Measurements from ENCODE around the gene INHA.

INHA gene

DNA sequence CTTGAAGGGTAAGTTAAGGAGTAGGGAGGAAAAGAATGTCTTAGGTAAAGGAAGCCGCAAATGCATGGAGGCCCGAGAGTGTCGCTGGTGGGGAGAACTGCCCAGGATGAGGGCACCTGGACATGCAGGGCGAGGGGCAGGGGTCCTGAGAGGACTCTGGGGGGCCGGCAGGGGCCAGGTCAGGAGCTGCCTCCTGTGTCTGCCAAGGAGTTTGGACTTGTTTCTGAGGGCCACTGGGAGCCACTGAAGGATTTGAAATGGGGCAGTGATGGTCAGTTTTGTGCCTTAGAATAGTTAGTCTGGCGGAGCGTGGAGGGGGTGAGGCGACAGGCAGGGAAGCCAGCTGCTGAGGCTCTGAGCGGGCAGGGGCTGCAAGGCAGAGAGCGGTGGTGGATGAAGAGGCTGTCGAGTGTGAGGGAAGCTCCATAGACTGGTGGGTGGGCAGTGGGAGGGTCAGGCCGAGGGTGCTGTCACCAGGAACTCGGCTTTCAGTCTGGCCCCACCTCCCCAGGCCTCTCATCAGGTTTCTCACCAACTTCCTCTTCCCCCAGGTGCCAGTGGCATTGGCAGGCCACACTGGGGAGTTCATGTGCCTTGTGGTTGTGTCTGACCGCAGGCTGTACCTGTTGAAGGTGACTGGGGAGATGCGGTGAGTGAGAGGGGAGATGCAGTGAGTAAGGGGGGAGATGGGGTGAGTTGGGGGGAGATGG is 40.6 kb downstream of the INHA start:
- H3K9me3 Mint-ChIP-seq = no peaks in the 10 kb centered on the region
- H3K36me3 Mint-ChIP-seq = peaks cover 19% of the 10 kb centered on the region
- H3K4me3 Mint-ChIP-seq = no peak overlapping the region
- DNase-seq = peak; percentile 48
- H3K27ac Mint-ChIP-seq = peak overlapping the region; percentile 38
- H3K27me3 Mint-ChIP-seq = no peaks in the 10 kb centered on the region
- CTCF ChIA-PET = interaction anchor here (1.0 kb wide), 1 partner anchor 52 kb away, joined by 3 read pairs; no protein-coding TSS in a partner anchor
- peaks cover 13% of the 10 kb centered on the region for H3K4me1 Mint-ChIP-seq

DNA sequence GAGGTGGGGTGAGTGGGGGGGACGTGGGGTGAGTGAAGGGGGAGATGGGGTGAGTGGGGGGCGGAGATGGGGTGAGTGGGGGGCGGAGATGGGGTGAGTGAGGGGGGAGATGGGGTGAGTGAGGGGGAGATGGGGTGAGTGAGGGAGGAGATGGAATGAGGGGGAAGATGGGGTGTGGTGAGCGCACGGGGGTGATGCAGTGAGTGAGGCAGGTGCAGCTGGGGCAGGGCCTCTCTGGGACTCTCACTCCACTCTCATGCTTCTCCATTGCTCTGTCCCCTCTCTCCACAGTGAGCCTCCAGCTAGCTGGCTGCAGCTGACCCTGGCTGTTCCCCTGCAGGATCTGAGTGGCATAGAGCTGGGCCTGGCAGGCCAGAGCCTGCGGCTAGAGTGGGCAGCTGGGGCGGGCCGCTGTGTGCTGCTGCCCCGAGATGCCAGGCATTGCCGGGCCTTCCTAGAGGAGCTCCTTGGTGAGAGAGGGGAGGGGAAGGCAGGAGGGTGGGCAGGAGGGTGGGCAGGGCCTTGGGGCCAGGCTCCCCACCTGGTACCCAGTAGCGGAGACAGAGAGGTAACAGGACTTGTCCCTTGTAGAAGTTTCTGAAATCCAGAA is 41.5 kb downstream of the INHA start:
- no peak overlapping the region for H3K4me3 Mint-ChIP-seq
- CTCF ChIA-PET = interaction anchor here (1.0 kb wide), 1 partner anchor 53 kb away, joined by 3 read pairs; no protein-coding TSS in a partner anchor
- H3K4me1 Mint-ChIP-seq = peaks cover 13% of the 10 kb centered on the region
- H3K27me3 Mint-ChIP-seq = no peaks in the 10 kb centered on the region
- H3K36me3 Mint-ChIP-seq = peaks cover 19% of the 10 kb centered on the region
- H3K9me3 Mint-ChIP-seq = no peaks in the 10 kb centered on the region
- DNase-seq = no peak
- H3K27ac Mint-ChIP-seq = no peak overlapping the region

DNA sequence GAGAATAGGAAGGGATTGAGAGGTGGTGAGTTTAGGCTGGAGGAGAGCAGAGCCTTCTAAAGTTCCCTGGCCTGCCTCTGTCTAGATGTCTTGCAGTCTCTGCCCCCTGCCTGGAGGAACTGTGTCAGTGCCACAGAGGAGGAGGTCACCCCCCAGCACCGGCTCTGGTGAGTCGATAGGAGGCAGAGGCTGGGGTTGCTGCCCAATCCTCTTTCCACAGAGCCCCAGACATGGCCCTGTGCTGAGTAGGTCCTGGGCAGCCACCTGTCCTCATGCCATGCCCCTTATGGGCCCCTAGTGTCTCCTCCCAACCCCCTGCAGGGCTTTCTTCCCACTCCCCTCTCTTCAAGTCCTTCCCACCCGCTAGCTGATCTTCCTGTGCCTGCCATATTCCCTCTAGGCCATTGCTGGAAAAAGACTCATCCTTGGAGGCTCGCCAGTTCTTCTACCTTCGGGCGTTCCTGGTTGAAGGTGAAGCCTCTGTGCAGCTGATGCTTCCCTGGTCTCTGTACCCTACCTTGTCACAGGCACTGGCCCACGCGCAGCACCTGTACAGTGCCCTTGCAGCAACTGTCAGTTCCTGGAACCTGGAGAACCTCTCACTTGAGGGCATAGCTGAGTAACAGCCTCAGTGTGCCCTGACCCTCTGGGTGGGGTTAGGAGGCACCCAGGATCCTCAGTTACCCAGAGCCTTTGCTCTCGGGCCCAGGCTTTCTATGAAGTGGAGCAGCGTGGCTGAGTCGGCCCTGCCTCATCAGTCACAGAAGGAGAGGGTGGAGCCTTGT is 42.2 kb downstream of the INHA start:
- Mint-ChIP-seq H3K4me3 (no peak overlapping the region), H3K9me3 (no peaks in the 10 kb centered on the region), H3K27me3 (peaks cover 4% of the 10 kb centered on the region), H3K27ac (no peak overlapping the region), H3K4me1 (peaks cover 13% of the 10 kb centered on the region), H3K36me3 (peaks cover 18% of the 10 kb centered on the region)
- no peak for DNase-seq
- CTCF ChIA-PET = no interaction called here

DNA sequence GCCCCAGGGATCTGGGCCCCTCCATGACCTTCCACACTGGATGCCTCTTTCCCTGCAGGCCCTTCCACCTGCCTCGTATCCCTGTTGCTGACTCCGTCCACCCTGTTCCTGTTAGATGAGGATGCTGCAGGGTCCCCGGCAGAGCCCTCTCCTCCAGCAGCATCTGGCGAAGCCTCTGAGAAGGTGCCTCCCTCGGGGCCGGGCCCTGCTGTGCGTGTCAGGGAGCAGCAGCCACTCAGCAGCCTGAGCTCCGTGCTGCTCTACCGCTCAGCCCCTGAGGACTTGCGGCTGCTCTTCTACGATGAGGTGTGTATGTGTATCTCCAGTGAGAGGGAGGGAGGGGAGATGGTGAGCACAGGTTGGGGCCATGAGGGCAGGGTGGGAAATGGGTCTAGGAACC is 42.9 kb downstream of the INHA start:
- DNase-seq = no peak
- CTCF ChIA-PET = interaction anchor here (0.6 kb wide), 1 partner anchor 72 kb away, joined by 3 read pairs; no protein-coding TSS in a partner anchor
- Mint-ChIP-seq H3K9me3 (no peaks in the 10 kb centered on the region), H3K27ac (no peak overlapping the region), H3K4me1 (peaks cover 13% of the 10 kb centered on the region), H3K36me3 (peaks cover 18% of the 10 kb centered on the region), H3K27me3 (peaks cover 4% of the 10 kb centered on the region), H3K4me3 (no peak overlapping the region)

DNA sequence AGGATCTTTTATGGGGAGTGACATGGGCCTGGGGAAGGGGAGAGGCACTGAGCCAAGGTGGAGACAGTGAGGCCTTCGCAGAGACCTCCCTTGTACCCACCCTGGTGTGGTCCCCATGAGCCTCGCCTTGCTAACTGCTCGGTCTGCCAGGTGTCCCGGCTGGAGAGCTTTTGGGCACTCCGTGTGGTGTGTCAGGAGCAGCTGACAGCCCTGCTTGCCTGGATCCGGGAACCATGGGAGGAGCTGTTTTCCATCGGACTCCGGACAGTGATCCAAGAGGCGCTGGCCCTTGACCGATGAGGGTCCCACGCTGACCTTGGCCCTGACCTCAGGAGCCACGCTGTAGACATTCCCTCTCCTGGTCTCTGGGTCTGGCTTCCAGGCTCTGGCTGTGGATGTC is 43.8 kb downstream of the INHA start:
- Mint-ChIP-seq H3K36me3 (peaks cover 18% of the 10 kb centered on the region), H3K27ac (no peak overlapping the region), H3K4me1 (peaks cover 13% of the 10 kb centered on the region), H3K27me3 (peaks cover 9% of the 10 kb centered on the region), H3K4me3 (no peak overlapping the region), H3K9me3 (no peaks in the 10 kb centered on the region)
- CTCF ChIA-PET = no interaction called here
- no peak for DNase-seq

DNA sequence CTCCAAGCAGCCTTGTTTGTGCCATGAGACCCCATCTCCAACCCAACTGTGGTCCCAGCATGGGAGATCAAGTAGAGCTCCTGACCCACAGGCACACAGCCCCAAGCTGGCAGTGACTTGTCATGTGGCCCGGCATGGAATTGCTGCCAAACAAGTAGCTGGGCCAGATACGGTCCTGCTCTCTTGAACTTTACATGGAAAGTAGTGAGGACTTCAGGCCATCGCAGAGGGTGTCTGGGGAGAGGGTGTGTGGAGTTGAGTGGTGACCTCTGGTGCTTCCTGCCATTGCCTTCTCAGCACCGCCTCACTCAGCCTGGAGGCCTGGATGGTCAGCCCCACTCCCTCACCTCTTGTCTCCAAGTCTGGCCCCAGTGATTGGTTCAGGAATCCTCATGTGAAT is 44.4 kb downstream of the INHA start:
- Mint-ChIP-seq H3K36me3 (peaks cover 12% of the 10 kb centered on the region), H3K4me3 (no peak overlapping the region), H3K27ac (no peak overlapping the region), H3K9me3 (no peaks in the 10 kb centered on the region), H3K27me3 (peaks cover 16% of the 10 kb centered on the region), H3K4me1 (peaks cover 13% of the 10 kb centered on the region)
- CTCF ChIA-PET = interaction anchor here (0.7 kb wide), 1 partner anchor 14 kb away, joined by 3 read pairs; no protein-coding TSS in a partner anchor
- no peak for DNase-seq

DNA sequence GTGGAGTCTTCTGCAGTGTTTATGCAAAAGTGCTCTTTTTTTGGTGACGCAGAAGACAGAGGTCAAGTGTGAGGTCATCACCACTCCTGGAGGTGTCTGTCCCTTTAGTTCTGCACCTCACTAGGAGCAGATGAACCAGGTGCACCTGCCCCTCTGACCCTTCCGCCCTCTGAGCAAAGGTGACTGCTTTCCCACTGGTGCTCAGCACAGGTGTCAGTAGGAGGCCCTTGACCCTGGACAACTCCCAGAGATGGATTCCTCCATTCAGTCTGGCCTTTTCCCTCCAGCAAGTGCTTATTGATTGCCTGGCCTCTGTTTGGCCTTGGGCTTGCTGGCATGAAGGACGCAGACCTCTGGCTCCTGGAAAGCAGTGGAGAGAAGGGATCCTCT is 46.6 kb downstream of the INHA start:
- H3K4me1 Mint-ChIP-seq = peaks cover 3% of the 10 kb centered on the region
- H3K27ac Mint-ChIP-seq = no peak overlapping the region
- H3K4me3 Mint-ChIP-seq = no peak overlapping the region
- peaks cover 21% of the 10 kb centered on the region for H3K27me3 Mint-ChIP-seq
- CTCF ChIA-PET = no interaction called here
- H3K9me3 Mint-ChIP-seq = no peaks in the 10 kb centered on the region
- DNase-seq = no peak
- peaks cover 8% of the 10 kb centered on the region for H3K36me3 Mint-ChIP-seq

DNA sequence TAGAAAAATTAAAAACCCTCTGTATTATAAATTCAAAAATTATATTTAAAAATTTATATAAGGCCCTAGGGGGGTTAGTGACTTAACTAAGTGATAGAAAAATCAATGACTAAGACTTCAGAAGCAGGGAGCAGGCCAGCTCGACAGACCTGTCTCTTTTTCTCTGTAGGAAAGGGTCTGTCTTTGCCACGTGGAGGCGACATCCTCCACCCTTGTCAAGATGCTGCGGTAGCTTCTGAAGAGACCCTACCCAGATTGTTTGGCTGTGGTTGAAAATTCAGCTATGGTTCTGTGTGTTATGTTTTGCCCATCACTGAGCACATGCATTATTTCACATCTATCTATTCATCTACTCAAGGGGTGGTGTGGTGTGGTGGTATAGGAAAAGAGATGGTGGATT is 47.1 kb downstream of the INHA start:
- Mint-ChIP-seq H3K36me3 (peaks cover 8% of the 10 kb centered on the region), H3K9me3 (no peaks in the 10 kb centered on the region), H3K27me3 (peaks cover 23% of the 10 kb centered on the region), H3K4me3 (no peak overlapping the region), H3K27ac (no peak overlapping the region), H3K4me1 (peaks cover 2% of the 10 kb centered on the region)
- CTCF ChIA-PET = interaction anchor here (1.4 kb wide), 1 partner anchor 10 kb away, joined by 3 read pairs; no protein-coding TSS in a partner anchor
- DNase-seq = no peak

DNA sequence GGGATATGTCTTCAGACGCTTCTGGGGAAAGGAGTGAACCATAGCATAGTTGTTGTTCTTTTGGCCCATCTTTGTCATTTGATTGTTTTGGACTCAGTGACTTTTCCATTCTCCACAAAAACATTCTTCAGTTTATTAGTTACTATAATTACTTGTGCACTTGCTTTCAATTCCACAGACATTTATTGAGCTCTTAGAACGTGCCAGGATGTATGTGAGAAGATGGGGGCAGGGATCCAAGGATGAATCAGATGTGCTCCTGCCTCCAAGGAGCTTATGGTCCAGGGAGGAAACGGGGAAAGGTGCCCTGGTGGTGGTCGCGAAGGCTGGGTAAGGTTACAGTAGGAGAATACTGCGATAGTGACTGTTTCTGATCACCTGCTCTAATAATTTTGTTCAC is 48.4 kb downstream of the INHA start:
- DNase-seq = no peak
- no peaks in the 10 kb centered on the region for H3K4me1 Mint-ChIP-seq
- no peak overlapping the region for H3K4me3 Mint-ChIP-seq
- H3K27ac Mint-ChIP-seq = no peak overlapping the region
- no peaks in the 10 kb centered on the region for H3K9me3 Mint-ChIP-seq
- H3K36me3 Mint-ChIP-seq = no peaks in the 10 kb centered on the region
- peaks cover 36% of the 10 kb centered on the region for H3K27me3 Mint-ChIP-seq
- CTCF ChIA-PET = interaction anchor here (1.4 kb wide), 1 partner anchor 11 kb away, joined by 3 read pairs; no protein-coding TSS in a partner anchor

DNA sequence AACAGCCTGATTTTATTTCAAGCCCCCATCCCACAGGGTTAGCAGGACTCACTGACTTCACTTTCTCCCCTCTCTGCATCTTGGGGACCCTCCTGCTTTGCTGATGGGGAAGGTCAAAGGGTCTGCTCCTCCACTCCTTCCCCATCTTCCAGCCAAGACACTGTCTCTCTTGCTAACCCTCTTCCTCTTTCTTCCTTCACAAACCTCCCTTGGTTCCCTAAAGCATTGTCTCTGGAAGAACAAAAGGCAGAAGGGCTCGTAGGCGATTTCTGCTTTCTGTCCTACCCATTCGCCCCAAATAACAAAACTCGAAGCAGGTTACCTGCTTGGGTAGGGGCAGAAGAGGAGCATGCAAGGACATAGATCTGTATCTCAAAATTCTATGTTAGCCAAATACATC is 49.8 kb downstream of the INHA start:
- peaks cover 4% of the 10 kb centered on the region for H3K4me1 Mint-ChIP-seq
- CTCF ChIA-PET = no interaction called here
- H3K36me3 Mint-ChIP-seq = no peaks in the 10 kb centered on the region
- DNase-seq = no peak
- no peak overlapping the region for H3K27ac Mint-ChIP-seq
- H3K4me3 Mint-ChIP-seq = no peak overlapping the region
- H3K9me3 Mint-ChIP-seq = no peaks in the 10 kb centered on the region
- peaks cover 50% of the 10 kb centered on the region for H3K27me3 Mint-ChIP-seq

DNA sequence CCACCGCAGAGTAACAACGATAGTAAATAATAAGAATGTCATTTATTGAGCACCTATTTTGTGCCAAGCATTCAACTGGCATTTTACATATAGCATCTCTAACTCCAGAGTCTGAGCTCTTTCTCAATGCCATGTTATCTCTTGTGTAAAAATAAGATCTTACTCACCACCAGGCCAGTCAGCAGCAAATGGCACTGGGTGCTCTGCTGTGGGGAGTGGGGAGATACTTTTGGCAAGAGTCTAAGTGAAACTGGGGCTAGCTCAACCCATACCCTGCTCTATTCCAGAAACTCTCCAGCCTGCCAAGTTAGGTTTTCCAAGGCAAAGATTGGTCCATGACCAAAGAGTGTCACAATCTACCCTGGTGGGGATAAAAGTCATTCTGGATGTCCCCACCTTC is 50.4 kb downstream of the INHA start:
- DNase-seq = no peak
- peaks cover 54% of the 10 kb centered on the region for H3K27me3 Mint-ChIP-seq
- H3K27ac Mint-ChIP-seq = no peak overlapping the region
- CTCF ChIA-PET = no interaction called here
- peaks cover 5% of the 10 kb centered on the region for H3K4me1 Mint-ChIP-seq
- no peaks in the 10 kb centered on the region for H3K36me3 Mint-ChIP-seq
- H3K4me3 Mint-ChIP-seq = no peak overlapping the region
- no peaks in the 10 kb centered on the region for H3K9me3 Mint-ChIP-seq

DNA sequence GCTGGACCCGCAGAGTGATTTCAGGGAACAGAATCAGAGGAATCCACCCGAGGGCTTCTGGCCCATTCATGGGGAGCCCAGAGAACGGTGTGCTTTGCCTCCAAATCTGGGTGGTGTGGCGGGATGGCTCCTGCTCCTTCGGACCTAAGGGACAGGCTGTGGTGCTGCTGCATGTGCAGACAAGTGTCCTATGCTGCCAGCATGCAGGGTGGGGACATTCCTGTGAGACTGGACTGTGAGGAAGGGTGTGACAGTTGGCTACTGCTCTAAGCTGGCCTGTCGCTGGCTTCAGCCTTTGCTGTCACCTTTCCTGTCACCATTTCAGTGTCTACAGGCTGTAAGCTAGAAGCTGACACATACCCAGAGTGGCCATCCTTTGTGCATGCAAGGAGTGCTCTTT is 52.5 kb downstream of the INHA start:
- H3K27ac Mint-ChIP-seq = no peak overlapping the region
- no peaks in the 10 kb centered on the region for H3K36me3 Mint-ChIP-seq
- H3K4me1 Mint-ChIP-seq = peaks cover 5% of the 10 kb centered on the region
- H3K27me3 Mint-ChIP-seq = peaks cover 69% of the 10 kb centered on the region
- CTCF ChIA-PET = no interaction called here
- H3K9me3 Mint-ChIP-seq = no peaks in the 10 kb centered on the region
- no peak overlapping the region for H3K4me3 Mint-ChIP-seq
- DNase-seq = no peak

DNA sequence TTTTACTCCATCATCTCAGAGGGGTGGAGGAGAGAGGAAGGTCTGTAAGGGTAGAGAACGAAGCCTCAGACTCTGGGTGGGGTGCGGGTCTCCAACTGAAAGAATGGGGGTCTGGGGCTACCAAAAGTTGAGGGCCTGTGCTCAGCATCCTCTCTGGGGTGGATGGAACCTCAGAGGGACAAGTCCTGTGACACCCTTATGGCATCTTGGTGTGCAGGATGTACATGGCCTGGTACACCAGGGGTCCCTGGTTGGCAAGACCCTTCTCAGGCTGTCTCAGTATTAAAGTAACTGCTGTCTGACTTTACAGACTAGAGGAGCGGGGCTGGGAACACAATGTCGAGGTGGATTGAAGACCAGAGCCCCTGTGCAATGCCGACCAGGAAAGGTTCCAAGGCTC is 53.1 kb downstream of the INHA start:
- H3K27ac Mint-ChIP-seq = no peak overlapping the region
- no peak for DNase-seq
- no peaks in the 10 kb centered on the region for H3K36me3 Mint-ChIP-seq
- peaks cover 75% of the 10 kb centered on the region for H3K27me3 Mint-ChIP-seq
- no peaks in the 10 kb centered on the region for H3K9me3 Mint-ChIP-seq
- peaks cover 5% of the 10 kb centered on the region for H3K4me1 Mint-ChIP-seq
- CTCF ChIA-PET = no interaction called here
- H3K4me3 Mint-ChIP-seq = no peak overlapping the region
